IPS-18c (cell line): ENCODE results near the gene AGR2.
"Not testable (repeated sequence)": the region's sequence is repeated elsewhere in the genome, so short reads cannot be mapped to it uniquely, and the experiment has no call there.

Source experiments
- H3K4me3 ChIP-seq: 2 replicates; pipeline ENCODE4 v1.7.0; 2013; ENCODE audit warnings: low read depth, mild to moderate bottlenecking, low read length, moderate library complexity; ENCODE audit not compliant: insufficient read depth
- H3K9me3 ChIP-seq: one replicate; pipeline ENCODE4 v1.6.1; 2013; ENCODE audit warnings: mild to moderate bottlenecking, low read length, moderate library complexity; ENCODE audit not compliant: control insufficient read depth, insufficient read depth

Gene AGR2

GRCh38 chr7:16804674-16805439 lies at the start of gene AGR2:
TSS of gene AGR2 (minus strand) at chr7:16804999. CDS start at chr7:16801796, 3,203 bp downstream.
- Histone ChIP-seq H3K9me3 (no peaks in the 10 kb centered on the region), H3K4me3 (no peak within 1 kb of the TSS)

- not testable (repeated sequence) for H3K9me3 ChIP-seq, H3K4me3 ChIP-seq
These were observed 48.4 kb upstream of the AGR2 start for GRCh38 chr7:16853189-16853588.

- H3K9me3 ChIP-seq = no peaks in the 10 kb centered on the region
- H3K4me3 ChIP-seq = no peak overlapping the region
These were observed 47.0 kb upstream of the AGR2 start for GRCh38 chr7:16851829-16852228.

- Histone ChIP-seq H3K4me3 (no peak overlapping the region), H3K9me3 (no peaks in the 10 kb centered on the region)
These were observed 46.0 kb upstream of the AGR2 start for GRCh38 chr7:16850614-16851466.

- H3K9me3 ChIP-seq = no peaks in the 10 kb centered on the region
- no peak overlapping the region for H3K4me3 ChIP-seq
These were observed 44.7 kb upstream of the AGR2 start for GRCh38 chr7:16849296-16850148.

GRCh38 chr7:16847381-16847860 lies 42.6 kb upstream of the AGR2 start:
- Histone ChIP-seq H3K9me3 (no peaks in the 10 kb centered on the region), H3K4me3 (no peak overlapping the region)

GRCh38 chr7:16846601-16847165 lies 41.9 kb upstream of the AGR2 start:
- Histone ChIP-seq H3K9me3 (no peaks in the 10 kb centered on the region), H3K4me3 (no peak overlapping the region)

GRCh38 chr7:16845746-16846145 lies 40.9 kb upstream of the AGR2 start:
- Histone ChIP-seq H3K9me3 (no peaks in the 10 kb centered on the region), H3K4me3 (no peak overlapping the region)

- Histone ChIP-seq H3K4me3 (no peak overlapping the region), H3K9me3 (no peaks in the 10 kb centered on the region)
These were observed 36.9 kb upstream of the AGR2 start for GRCh38 chr7:16841681-16842080.

GRCh38 chr7:16840094-16840493 lies 35.3 kb upstream of the AGR2 start:
- no peaks in the 10 kb centered on the region for H3K9me3 ChIP-seq
- no peak overlapping the region for H3K4me3 ChIP-seq

- Histone ChIP-seq H3K4me3 (no peak overlapping the region), H3K9me3 (no peaks in the 10 kb centered on the region)
These were observed 34.8 kb upstream of the AGR2 start for GRCh38 chr7:16839646-16840045.

GRCh38 chr7:16838891-16839290 lies 34.1 kb upstream of the AGR2 start:
- Histone ChIP-seq H3K4me3 (no peak overlapping the region), H3K9me3 (no peaks in the 10 kb centered on the region)

GRCh38 chr7:16838386-16838785 lies 33.6 kb upstream of the AGR2 start:
- H3K4me3 ChIP-seq = no peak overlapping the region
- no peaks in the 10 kb centered on the region for H3K9me3 ChIP-seq

- Histone ChIP-seq H3K9me3 (no peaks in the 10 kb centered on the region), H3K4me3 (no peak overlapping the region)
These were observed 31.7 kb upstream of the AGR2 start for GRCh38 chr7:16836481-16836880.

GRCh38 chr7:16833373-16833772 lies 28.6 kb upstream of the AGR2 start:
- Histone ChIP-seq H3K9me3 (no peaks in the 10 kb centered on the region), H3K4me3 (no peak overlapping the region)

GRCh38 chr7:16826060-16826459 lies 21.3 kb upstream of the AGR2 start:
- no peak overlapping the region for H3K4me3 ChIP-seq

GRCh38 chr7:16822029-16822428 lies 17.2 kb upstream of the AGR2 start:
- Histone ChIP-seq H3K4me3 (no peak overlapping the region), H3K9me3 (no peaks in the 10 kb centered on the region)

More at GRCh38 chr7:16826060-16826459, 21.3 kb upstream of the AGR2 start:
- H3K9me3 ChIP-seq = no peaks in the 10 kb centered on the region
